ENCODE data around the gene RAB4A. TPM values are rescaled to one million over a fixed set of nuclear protein-coding genes. Genes with fewer than 3 reads are reported as not detected.

Gene RAB4A
- total and polyA plus RNA-seq, 2 of the 13 experiments (the other 11 are each of a cell fraction or from before 2014, with no cell fraction given) = 56.0 to 80.1 TPM

GRCh38 chr1:229270547-229271447 lies at the start of gene RAB4A (continued):
- TF ChIP-seq, protein P1, sequence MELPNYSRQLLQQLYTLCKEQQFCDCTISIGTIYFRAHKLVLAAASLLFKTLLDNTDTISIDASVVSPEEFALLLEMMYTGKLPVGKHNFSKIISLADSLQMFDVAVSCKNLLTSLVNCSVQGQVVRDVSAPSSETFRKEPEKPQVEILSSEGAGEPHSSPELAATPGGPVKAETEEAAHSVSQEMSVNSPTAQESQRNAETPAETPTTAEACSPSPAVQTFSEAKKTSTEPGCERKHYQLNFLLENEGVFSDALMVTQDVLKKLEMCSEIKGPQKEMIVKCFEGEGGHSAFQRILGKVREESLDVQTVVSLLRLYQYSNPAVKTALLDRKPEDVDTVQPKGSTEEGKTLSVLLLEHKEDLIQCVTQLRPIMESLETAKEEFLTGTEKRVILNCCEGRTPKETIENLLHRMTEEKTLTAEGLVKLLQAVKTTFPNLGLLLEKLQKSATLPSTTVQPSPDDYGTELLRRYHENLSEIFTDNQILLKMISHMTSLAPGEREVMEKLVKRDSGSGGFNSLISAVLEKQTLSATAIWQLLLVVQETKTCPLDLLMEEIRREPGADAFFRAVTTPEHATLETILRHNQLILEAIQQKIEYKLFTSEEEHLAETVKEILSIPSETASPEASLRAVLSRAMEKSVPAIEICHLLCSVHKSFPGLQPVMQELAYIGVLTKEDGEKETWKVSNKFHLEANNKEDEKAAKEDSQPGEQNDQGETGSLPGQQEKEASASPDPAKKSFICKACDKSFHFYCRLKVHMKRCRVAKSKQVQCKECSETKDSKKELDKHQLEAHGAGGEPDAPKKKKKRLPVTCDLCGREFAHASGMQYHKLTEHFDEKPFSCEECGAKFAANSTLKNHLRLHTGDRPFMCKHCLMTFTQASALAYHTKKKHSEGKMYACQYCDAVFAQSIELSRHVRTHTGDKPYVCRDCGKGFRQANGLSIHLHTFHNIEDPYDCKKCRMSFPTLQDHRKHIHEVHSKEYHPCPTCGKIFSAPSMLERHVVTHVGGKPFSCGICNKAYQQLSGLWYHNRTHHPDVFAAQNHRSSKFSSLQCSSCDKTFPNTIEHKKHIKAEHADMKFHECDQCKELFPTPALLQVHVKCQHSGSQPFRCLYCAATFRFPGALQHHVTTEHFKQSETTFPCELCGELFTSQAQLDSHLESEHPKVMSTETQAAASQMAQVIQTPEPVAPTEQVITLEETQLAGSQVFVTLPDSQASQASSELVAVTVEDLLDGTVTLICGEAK (IDR thresholded peaks at IDR 0.05) = no peak
- TF ChIP-seq, protein P1 (CRISPR knock-in tag; IDR thresholded peaks at IDR 0.05) = peak; percentile 60; the same call in 1 of the 2 replicates
- TF ChIP-seq ZSCAN20 (CRISPR knock-in tag; IDR thresholded peaks at IDR 0.05; ENCODE audit: borderline replicate concordance) (no peak; the same call in 1 of the 2 replicates), FOXJ3 (CRISPR knock-in tag; IDR thresholded peaks at IDR 0.05; ENCODE audit: borderline replicate concordance) (0 out of 2 replicates have a peak, but pooled peaks have one; percentile 27), ZNF577 (CRISPR knock-in tag; IDR thresholded peaks at IDR 0.05; ENCODE audit: borderline replicate concordance, low read depth) (no peak), SPEN (CRISPR knock-in tag; IDR thresholded peaks at IDR 0.05; ENCODE audit: low read depth) (peak; percentile 75), ZNF724P (CRISPR knock-in tag; IDR thresholded peaks at IDR 0.05; ENCODE audit: borderline replicate concordance) (peak; percentile 97), CHD2 (IDR thresholded peaks at IDR 0.05; ENCODE audit: low read depth, low read length) (0 out of 2 replicates have a peak, but pooled peaks have one; percentile 43), ZNF572 (CRISPR knock-in tag; IDR thresholded peaks at IDR 0.05) (no peak), TMF1 (CRISPR knock-in tag; IDR thresholded peaks at IDR 0.05; ENCODE audit: low read depth) (peak; percentile 97), PAX8 (CRISPR knock-in tag; IDR thresholded peaks at IDR 0.05; ENCODE audit: borderline replicate concordance) (no peak), ZNF607 (CRISPR knock-in tag; IDR thresholded peaks at IDR 0.05; ENCODE audit: borderline replicate concordance) (peak; percentile 99), YY1 (IDR thresholded peaks at IDR 0.05; ENCODE audit: insufficient read depth, insufficient replicate concordance, low read depth, low read length) (peak; percentile 81), ZNF484 (CRISPR knock-in tag; IDR thresholded peaks at IDR 0.05; ENCODE audit: borderline replicate concordance, low read depth) (no peak)
- TF ChIP-seq, protein P2, sequence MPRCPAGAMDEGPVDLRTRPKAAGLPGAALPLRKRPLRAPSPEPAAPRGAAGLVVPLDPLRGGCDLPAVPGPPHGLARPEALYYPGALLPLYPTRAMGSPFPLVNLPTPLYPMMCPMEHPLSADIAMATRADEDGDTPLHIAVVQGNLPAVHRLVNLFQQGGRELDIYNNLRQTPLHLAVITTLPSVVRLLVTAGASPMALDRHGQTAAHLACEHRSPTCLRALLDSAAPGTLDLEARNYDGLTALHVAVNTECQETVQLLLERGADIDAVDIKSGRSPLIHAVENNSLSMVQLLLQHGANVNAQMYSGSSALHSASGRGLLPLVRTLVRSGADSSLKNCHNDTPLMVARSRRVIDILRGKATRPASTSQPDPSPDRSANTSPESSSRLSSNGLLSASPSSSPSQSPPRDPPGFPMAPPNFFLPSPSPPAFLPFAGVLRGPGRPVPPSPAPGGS (CRISPR knock-in tag; IDR thresholded peaks at IDR 0.05) = peak; percentile 98

Measured in HepG2 (cell line).